Measurements from ENCODE around the gene DNAH14. TPM values are rescaled to one million over a fixed set of nuclear protein-coding genes. Genes with fewer than 3 reads are reported as not detected.

The DNAH14 gene
- total and polyA plus RNA-seq, 2 of the 13 experiments (the other 11 are each of a cell fraction or from before 2014, with no cell fraction given), result 4.5 to 27.5 TPM

GRCh38 chr1:225435076-225435475 is 505.6 kb downstream of the DNAH14 start (continued):
- TF ChIP-seq HNF1A (IDR thresholded peaks at IDR 0.05; ENCODE audit: low read depth) (no peak), HNF1A (CRISPR knock-in tag; IDR thresholded peaks at IDR 0.05; ENCODE audit: borderline replicate concordance) (no peak), BORCS8-MEF2B (CRISPR knock-in tag; IDR thresholded peaks at IDR 0.05) (no peak), ZNF562 (CRISPR knock-in tag; IDR thresholded peaks at IDR 0.05; ENCODE audit: borderline replicate concordance) (no peak), ZNF33B (CRISPR knock-in tag; IDR thresholded peaks at IDR 0.05) (no peak), CCAR2 (optimal IDR thresholded peaks at IDR 0.05; ENCODE audit: low read depth, low read length) (no peak), RAD51 (IDR thresholded peaks at IDR 0.05; ENCODE audit: borderline replicate concordance) (no peak)

GRCh38 chr1:225435487-225435886 is 506.0 kb downstream of the DNAH14 start:
- Histone ChIP-seq H3K79me2 (ENCODE audit: insufficient read depth, low read length) (no peaks in the 10 kb centered on the region), H3K36me3 (replicated peaks in 1 of 2; ENCODE audit: control insufficient read depth in 1 of 2, insufficient read depth in 2 of 2, low read length in 2 of 2) (no peaks in the 10 kb centered on the region), H4K20me1 (ENCODE audit: insufficient read depth, low read length) (no peaks in the 10 kb centered on the region), H3K9me3 (ENCODE audit: low read length) (no peaks in the 10 kb centered on the region), H3K9ac (ENCODE audit: insufficient read depth, low read depth, low read length) (no peak overlapping the region; the same call in 1 of the 2 replicates), H3K27ac (ENCODE audit: extremely low read length, insufficient read depth, low read length) (no peak overlapping the region), H2AFZ (ENCODE audit: low read length) (no peak overlapping the region), H3K4me3 (replicated peaks in 1 of 3; ENCODE audit: insufficient read depth in 1 of 3, low read depth in 2 of 3, low read length in 3 of 3) (no peak overlapping the region), H3K27me3 (ENCODE audit: control insufficient read depth in 1 of 2, insufficient read depth in 2 of 2, low read length in 2 of 2) (peaks cover 0 to 1% of the 10 kb centered on the region in 2 experiments; a peak in 1 of 5 replicates), H3K4me1 (ENCODE audit: insufficient read depth, low read length) (peaks cover 23% of the 10 kb centered on the region), H3K4me2 (ENCODE audit: low read depth, low read length) (peak overlapping the region; percentile 56)
- no TSS peak for BruUV-seq (replicated peaks)
- no peak for FAIRE-seq
- intact Hi-C loops (cut with micrococcal nuclease; ENCODE audit: unreplicated experiment) (no loop called here), in situ Hi-C loops (cut with HindIII; ENCODE audit: extremely low pct_ligation_motif_present, low pct_unique_long_range_greater_than_20kb) (no loop called here)
- peak; percentile 21; the same call in 1 of the 3 replicates for ATAC-seq
- ChIA-PET CTCF (ENCODE audit: low intra/inter-chr PET ratio, low total read pairs) (no interaction called here), POLR2A (no interaction called here)
- 29% methylated on average over 1 of the region's 1 CpG for WGBS (ENCODE audit: low lambda C conversion rate)
- DNase-seq (ENCODE audit: low spot score), result no peak
- TF ChIP-seq MTF1 (CRISPR knock-in tag; IDR thresholded peaks at IDR 0.05), result no peak
- no peak for TF ChIP-seq ATF3 (CRISPR knock-in tag; IDR thresholded peaks at IDR 0.05)
- no peak for TF ChIP-seq ZNF703 (CRISPR knock-in tag; IDR thresholded peaks at IDR 0.05; ENCODE audit: borderline replicate concordance)
- TF ChIP-seq ZNF790 (CRISPR knock-in tag; IDR thresholded peaks at IDR 0.05; ENCODE audit: borderline replicate concordance), result no peak
- no peak for TF ChIP-seq ATF7-NPFF (CRISPR knock-in tag; IDR thresholded peaks at IDR 0.05; ENCODE audit: low read depth)
- TF ChIP-seq BATF2 (CRISPR knock-in tag; IDR thresholded peaks at IDR 0.05), result no peak
- no peak for TF ChIP-seq CTCF (CRISPR knock-in tag; IDR thresholded peaks at IDR 0.05)
- no peak for TF ChIP-seq U2AF1 (optimal IDR thresholded peaks at IDR 0.05; ENCODE audit: low read depth, low read length)
- TF ChIP-seq MIER2 (CRISPR knock-in tag; IDR thresholded peaks at IDR 0.05), result no peak
